Activated CD8-positive, alpha-beta T cell treated with anti-CD3 and anti-CD28 coated beads for 36 hours (primary cell): ENCODE measurements around the gene CENPVL1. TPM values are rescaled to one million over a fixed set of nuclear protein-coding genes. Genes with fewer than 3 reads are reported as not detected.
"Not testable (repeated sequence)": the region's sequence is repeated elsewhere in the genome, so short reads cannot be mapped to it uniquely, and the experiment has no call there.

Source experiments
- ATAC-seq: fragments of 200-7000 bp; cut with Tn5 transposase; one replicate; pipeline ENCODE4 v1.10.0; 2021; ENCODE audit warnings: mild to moderate bottlenecking, moderate library complexity
- CTCF ChIA-PET: fragments of 350-600 bp; sonication (Branson Sonifier 250); formaldehyde crosslinking; loops from one replicate; lab custom pipeline; 2021; ENCODE audit warnings: antibody characterized with exemption; lab: Charles Lee
- POLR2A ChIA-PET: fragments of 350-600 bp; sonication (Branson Sonifier 250); formaldehyde crosslinking; loops from one replicate; lab custom pipeline; 2021; ENCODE audit warnings: antibody characterized with exemption; lab: Charles Lee
- DNase-seq: peaks from one replicate; pipeline ENCODE4 v3.0.0-alpha.2; 2020
- H3K27ac Mint-ChIP-seq: one replicate; pipeline ENCODE4 v1.8.0; 2021; ENCODE audit warnings: mild to moderate bottlenecking, mixed read lengths
- H3K27me3 Mint-ChIP-seq: one replicate; pipeline ENCODE4 v1.8.0; 2021; ENCODE audit warnings: mixed read lengths
- H3K36me3 Mint-ChIP-seq: one replicate; pipeline ENCODE4 v1.8.0; 2021; ENCODE audit warnings: low read depth, mixed read lengths
- H3K4me1 Mint-ChIP-seq: one replicate; pipeline ENCODE4 v1.8.0; 2021; ENCODE audit warnings: low read depth, mixed read lengths
- H3K4me3 Mint-ChIP-seq: one replicate; pipeline ENCODE4 v1.8.0; 2021; ENCODE audit warnings: mild to moderate bottlenecking, moderate library complexity, mixed read lengths
- H3K9me3 Mint-ChIP-seq: one replicate; pipeline ENCODE4 v1.8.0; 2021; ENCODE audit warnings: mixed read lengths
- intact Hi-C: fragments of 100-400 bp; cut with micrococcal nuclease; formaldehyde crosslinking; loops from one replicate; pipeline ENCODE4 v1.10.0; 2022
- total RNA-seq, 2 experiments: library from RNA; stranded (reverse); gene quantifications; one replicate each; pipeline ENCODE4 v1.2.3, GENCODE V29; 2021
- TF ChIP-seq, protein P1 (sequence below): fragments of 200-600 bp; IDR thresholded peaks from one replicate; pipeline ENCODE4 v1.8.0; 2022; ENCODE audit warnings: antibody characterized with exemption, mild to moderate bottlenecking

The CENPVL1 gene
- total RNA-seq = not detected

DNA sequence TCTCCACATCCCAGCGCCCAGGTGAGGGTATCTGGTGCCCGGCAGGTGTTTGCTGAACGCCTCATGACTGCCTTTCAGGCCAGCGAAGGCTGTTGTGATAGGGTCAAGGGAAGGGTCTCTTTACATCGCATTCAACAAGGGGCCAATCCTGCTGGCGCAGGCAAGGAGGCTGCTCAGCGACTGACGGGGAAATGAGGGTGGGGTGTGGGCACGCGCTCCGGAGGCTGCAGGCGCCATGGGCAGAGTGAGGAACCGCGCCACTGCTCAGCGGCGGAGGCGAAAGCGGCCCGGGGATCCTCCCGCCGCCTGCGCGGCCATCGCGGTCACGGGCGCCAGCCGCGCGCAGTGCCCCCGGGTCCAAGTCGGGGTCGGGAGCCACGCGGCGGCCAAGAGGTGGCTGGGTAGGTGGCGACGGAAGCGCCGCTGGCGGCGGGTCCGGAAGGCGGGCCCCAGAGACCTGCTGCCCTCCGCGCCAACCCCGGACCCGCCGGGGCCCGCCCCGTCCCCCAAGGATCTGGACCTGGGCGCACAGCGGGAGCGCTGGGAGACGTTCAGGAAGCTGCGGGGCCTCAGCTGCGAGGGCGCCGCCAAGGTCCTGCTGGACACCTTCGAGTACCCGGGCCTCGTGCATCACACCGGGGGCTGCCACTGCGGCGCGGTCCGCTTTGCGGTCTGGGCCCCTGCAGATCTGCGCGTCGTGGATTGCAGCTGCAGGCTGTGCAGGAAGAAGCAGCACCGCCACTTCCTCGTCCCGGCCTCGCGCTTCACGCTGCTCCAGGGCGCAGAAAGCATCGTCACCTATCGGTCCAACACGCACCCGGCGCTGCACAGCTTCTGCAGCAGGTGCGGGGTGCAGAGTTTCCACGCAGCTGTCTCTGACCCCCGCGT is at the start of gene CENPVL1:
Gene CENPVL1, plus strand, starts transcription at position 236 of the 888 bp plus-strand sequence. Its CDS starts 0 bp downstream, at position 236.
- peak; percentile 27 for ATAC-seq
- CTCF ChIA-PET, DNase-seq, H3K36me3 Mint-ChIP-seq, H3K27me3 Mint-ChIP-seq, intact Hi-C loops, H3K27ac Mint-ChIP-seq, H3K9me3 Mint-ChIP-seq, POLR2A ChIA-PET, H3K4me3 Mint-ChIP-seq, H3K4me1 Mint-ChIP-seq: not testable (repeated sequence)

DNA sequence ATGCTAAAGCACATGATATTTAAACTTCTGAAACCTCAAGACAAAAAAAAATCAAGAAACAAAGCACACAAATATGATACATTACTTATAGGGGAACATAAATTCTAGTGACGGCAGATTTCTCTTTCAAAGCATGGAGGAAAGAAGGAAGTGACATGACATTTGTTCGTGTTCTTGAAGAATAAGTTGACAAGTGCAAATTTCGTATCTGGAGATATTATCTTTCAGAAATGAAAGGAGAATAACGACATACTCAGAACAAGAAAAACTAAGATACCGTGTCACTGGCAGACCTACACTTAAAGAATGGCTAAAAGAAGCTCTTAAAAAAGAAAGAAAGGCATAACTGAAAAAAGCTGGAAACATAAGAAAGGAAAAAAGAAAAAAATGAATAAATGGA is 44.3 kb upstream of the CENPVL1 start:
- Mint-ChIP-seq H3K4me1 (no peaks in the 10 kb centered on the region), H3K27me3 (no peaks in the 10 kb centered on the region), H3K36me3 (no peaks in the 10 kb centered on the region), H3K4me3 (no peak overlapping the region), H3K9me3 (no peaks in the 10 kb centered on the region), H3K27ac (no peak overlapping the region)
- intact Hi-C loops = no loop called here
- TF ChIP-seq, protein P1, sequence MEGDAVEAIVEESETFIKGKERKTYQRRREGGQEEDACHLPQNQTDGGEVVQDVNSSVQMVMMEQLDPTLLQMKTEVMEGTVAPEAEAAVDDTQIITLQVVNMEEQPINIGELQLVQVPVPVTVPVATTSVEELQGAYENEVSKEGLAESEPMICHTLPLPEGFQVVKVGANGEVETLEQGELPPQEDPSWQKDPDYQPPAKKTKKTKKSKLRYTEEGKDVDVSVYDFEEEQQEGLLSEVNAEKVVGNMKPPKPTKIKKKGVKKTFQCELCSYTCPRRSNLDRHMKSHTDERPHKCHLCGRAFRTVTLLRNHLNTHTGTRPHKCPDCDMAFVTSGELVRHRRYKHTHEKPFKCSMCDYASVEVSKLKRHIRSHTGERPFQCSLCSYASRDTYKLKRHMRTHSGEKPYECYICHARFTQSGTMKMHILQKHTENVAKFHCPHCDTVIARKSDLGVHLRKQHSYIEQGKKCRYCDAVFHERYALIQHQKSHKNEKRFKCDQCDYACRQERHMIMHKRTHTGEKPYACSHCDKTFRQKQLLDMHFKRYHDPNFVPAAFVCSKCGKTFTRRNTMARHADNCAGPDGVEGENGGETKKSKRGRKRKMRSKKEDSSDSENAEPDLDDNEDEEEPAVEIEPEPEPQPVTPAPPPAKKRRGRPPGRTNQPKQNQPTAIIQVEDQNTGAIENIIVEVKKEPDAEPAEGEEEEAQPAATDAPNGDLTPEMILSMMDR = no peak
- ATAC-seq (no peak), DNase-seq (no peak)
- POLR2A ChIA-PET = no interaction called here
- CTCF ChIA-PET = interaction anchor here (1.2 kb wide), 1 partner anchor 24 kb away, joined by 3 read pairs; no protein-coding TSS in a partner anchor

DNA sequence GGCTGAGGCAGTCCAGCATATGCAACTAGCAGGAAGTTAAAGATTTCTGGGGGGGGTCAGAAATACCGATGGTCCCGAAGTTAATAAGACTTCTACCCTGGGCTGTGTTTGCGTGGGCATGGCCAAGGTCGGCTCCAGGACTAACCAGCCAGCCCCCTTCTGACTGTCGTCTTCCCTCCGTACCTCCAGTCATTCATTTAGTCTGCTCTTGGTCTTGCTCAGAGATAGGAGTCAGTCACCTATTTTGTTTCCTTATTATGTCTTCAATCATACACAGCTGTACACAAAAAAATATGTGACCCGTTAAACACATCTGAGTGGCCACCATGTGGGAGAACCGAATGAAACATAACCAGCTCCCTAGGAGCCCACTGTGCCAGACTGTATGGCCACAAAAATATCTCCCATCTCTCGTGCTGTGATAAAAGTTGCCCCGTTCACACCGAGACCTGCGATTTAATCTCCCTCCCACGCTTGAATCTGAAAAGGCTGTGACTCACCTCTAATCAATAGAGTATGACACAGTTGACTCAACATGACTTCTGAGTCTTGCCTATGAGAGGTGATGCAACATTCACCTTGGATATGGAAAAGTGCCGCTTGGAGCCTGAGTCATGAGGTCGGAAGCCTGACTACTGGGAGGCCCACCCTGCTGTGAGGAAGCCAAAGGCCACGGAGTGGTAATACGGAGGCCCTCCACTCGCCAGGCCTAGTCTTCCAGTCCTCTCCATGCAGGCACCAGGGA is 30.5 kb upstream of the CENPVL1 start:
- H3K27ac Mint-ChIP-seq, intact Hi-C loops, DNase-seq, H3K27me3 Mint-ChIP-seq, H3K36me3 Mint-ChIP-seq, CTCF ChIA-PET, H3K4me3 Mint-ChIP-seq, H3K9me3 Mint-ChIP-seq, H3K4me1 Mint-ChIP-seq, POLR2A ChIA-PET, ATAC-seq: not testable (repeated sequence)

DNA sequence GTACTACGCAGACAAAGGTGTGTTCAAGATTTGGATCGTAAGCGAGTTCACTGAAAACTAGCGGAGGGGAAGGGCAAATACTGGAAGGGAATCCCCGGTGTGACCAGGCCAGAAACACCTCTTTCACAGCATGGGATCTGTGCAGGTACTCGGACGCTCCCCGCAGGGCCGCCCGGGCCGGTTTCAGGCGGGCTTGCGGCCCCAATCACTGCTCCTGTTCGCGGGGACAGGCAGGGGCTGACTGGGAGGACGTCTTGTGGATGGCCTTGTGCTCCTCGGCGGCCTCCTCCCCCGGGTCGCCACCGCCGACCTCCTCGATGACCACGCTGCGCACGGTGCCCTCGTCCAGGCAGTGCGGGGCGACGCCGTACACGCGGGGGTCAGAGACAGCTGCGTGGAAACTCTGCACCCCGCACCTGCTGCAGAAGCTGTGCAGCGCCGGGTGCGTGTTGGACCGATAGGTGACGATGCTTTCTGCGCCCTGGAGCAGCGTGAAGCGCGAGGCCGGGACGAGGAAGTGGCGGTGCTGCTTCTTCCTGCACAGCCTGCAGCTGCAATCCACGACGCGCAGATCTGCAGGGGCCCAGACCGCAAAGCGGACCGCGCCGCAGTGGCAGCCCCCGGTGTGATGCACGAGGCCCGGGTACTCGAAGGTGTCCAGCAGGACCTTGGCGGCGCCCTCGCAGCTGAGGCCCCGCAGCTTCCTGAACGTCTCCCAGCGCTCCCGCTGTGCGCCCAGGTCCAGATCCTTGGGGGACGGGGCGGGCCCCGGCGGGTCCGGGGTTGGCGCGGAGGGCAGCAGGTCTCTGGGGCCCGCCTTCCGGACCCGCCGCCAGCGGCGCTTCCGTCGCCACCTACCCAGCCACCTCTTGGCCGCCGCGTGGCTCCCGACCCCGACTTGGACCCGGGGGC is 28.2 kb upstream of the CENPVL1 start:
- H3K4me3 Mint-ChIP-seq, intact Hi-C loops, H3K9me3 Mint-ChIP-seq, POLR2A ChIA-PET, ATAC-seq, DNase-seq, H3K27me3 Mint-ChIP-seq, H3K4me1 Mint-ChIP-seq, CTCF ChIA-PET, H3K36me3 Mint-ChIP-seq, H3K27ac Mint-ChIP-seq: not testable (repeated sequence)

DNA sequence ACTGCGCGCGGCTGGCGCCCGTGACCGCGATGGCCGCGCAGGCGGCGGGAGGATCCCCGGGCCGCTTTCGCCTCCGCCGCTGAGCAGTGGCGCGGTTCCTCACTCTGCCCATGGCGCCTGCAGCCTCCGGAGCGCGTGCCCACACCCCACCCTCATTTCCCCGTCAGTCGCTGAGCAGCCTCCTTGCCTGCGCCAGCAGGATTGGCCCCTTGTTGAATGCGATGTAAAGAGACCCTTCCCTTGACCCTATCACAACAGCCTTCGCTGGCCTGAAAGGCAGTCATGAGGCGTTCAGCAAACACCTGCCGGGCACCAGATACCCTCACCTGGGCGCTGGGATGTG is 27.6 kb upstream of the CENPVL1 start, which contains the start of gene CENPVL2:
Gene CENPVL2, minus strand, starts transcription at position 112 of the 343 bp plus-strand sequence. Its CDS starts 0 bp downstream, at position 112.
- POLR2A ChIA-PET, H3K27ac Mint-ChIP-seq, H3K4me1 Mint-ChIP-seq, H3K9me3 Mint-ChIP-seq, H3K36me3 Mint-ChIP-seq, H3K27me3 Mint-ChIP-seq, H3K4me3 Mint-ChIP-seq, intact Hi-C loops, DNase-seq, CTCF ChIA-PET, ATAC-seq: not testable (repeated sequence)

DNA sequence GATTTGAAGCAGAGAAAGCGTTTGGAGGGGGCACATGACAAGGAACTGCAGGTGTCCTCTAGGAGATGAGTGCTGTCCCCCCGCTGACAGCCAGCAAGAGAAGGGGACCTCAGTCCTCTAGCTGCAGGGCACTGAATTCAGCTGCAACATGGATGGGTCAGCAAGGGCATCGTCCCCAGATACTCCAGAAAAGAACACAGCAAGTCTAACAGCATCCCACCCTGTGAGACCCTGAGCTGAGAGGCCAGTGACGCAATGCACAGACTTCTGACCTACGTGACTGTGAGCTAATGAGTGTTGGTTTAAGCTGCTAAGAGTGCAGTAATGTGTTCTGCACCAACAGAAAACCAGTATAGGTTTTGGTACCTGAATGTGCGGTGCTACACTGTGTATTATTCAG is 16.1 kb upstream of the CENPVL1 start:
- ChIA-PET POLR2A (no interaction called here), CTCF (no interaction called here)
- Mint-ChIP-seq H3K27me3 (peaks cover 1% of the 10 kb centered on the region), H3K36me3 (no peaks in the 10 kb centered on the region), H3K4me3 (no peak overlapping the region), H3K9me3 (no peaks in the 10 kb centered on the region), H3K4me1 (no peaks in the 10 kb centered on the region), H3K27ac (no peak overlapping the region)
- intact Hi-C loops = no loop called here
- DNase-seq (no peak), ATAC-seq (no peak)
- TF ChIP-seq, protein P1 = no peak
